K562 (cell line): Measurements from ENCODE around the gene SLC10A1. TPM values are rescaled to one million over a fixed set of nuclear protein-coding genes. Genes with fewer than 3 reads are reported as not detected.

Experiments
- CREB1 ChIP-seq, 2 experiments: sonication (generic) in 1 of 2; formaldehyde crosslinking in 1 of 2; IDR thresholded peaks; 2 replicates each; pipeline versions ENCODE4 v1.6.1 to v1.8.0; 2012 to 2022; ENCODE audit warnings: inconsistent platforms in 1 of 2, mild to moderate bottlenecking in 1 of 2, missing genetic modification reagents in 1 of 2, moderate library complexity in 1 of 2
- GTF2E2 ChIP-seq: fragments of 200-800 bp; sonication (Bioruptor generic); IDR thresholded peaks from 2 replicates; pipeline ENCODE4 v1.6.1; 2016; ENCODE audit warnings: missing genetic modification characterization, missing compliant biosample characterization
- HCFC1 ChIP-seq: IDR thresholded peaks from 2 replicates; pipeline ENCODE4 v1.6.1; 2012; ENCODE audit warnings: low read depth, low read length, improper control_type of control experiment
- MXD1 ChIP-seq: fragments of 250-450 bp; sonication (Bioruptor Pico); IDR thresholded peaks from 2 replicates; pipeline ENCODE4 v1.8.0; 2021; ENCODE audit warnings: borderline replicate concordance, mild to moderate bottlenecking, moderate library complexity; ENCODE audit not compliant: poor library complexity, severe bottlenecking
- NBN ChIP-seq: fragments of 450-650 bp; IDR thresholded peaks from 2 replicates; pipeline ENCODE4 v1.6.1; 2016; ENCODE audit warnings: low read depth, mild to moderate bottlenecking
- NR3C1 ChIP-seq: sonication (generic); formaldehyde crosslinking; IDR thresholded peaks from 2 replicates; pipeline ENCODE4 v1.8.1; 2022; ENCODE audit warnings: missing genetic modification reagents
- POLR3A ChIP-seq: IDR thresholded peaks from 2 replicates; pipeline ENCODE4 v1.6.1; 2011; ENCODE audit warnings: borderline replicate concordance, mild to moderate bottlenecking, moderate library complexity; ENCODE audit not compliant: insufficient read length, insufficient read depth; ENCODE audit errors: extremely low read depth
- STAT5B ChIP-seq: fragments of 250-450 bp; sonication (Bioruptor Pico); IDR thresholded peaks from 2 replicates; pipeline ENCODE4 v1.8.0; 2021; ENCODE audit warnings: mild to moderate bottlenecking, inconsistent platforms
- TCFL5 ChIP-seq: fragments of 250-450 bp; sonication (Bioruptor Pico); conservative IDR thresholded peaks from 2 replicates; pipeline ENCODE4 v1.6.1; 2021; ENCODE audit warnings: mild to moderate bottlenecking, moderate library complexity, matching md5 sums
- ZMIZ1 ChIP-seq, 2 experiments: fragments of 150-350 bp in 1 of 2; IDR thresholded peaks; 2 replicates each; pipeline ENCODE4 v1.6.1; 2012 to 2016; ENCODE audit warnings: low read depth in 2 of 2, low read length in 2 of 2, mild to moderate bottlenecking in 1 of 2, moderate library complexity in 1 of 2
- ZNF239 ChIP-seq: fragments of 250-450 bp; sonication (Bioruptor Pico); IDR thresholded peaks from 2 replicates; pipeline ENCODE4 v1.4.0; 2020; ENCODE audit warnings: mild to moderate bottlenecking
- ZNF444 ChIP-seq: fragments of 250-450 bp; sonication (Bioruptor Pico); IDR thresholded peaks from 2 replicates; pipeline ENCODE4 v1.4.0; 2020; ENCODE audit warnings: mild to moderate bottlenecking, moderate library complexity
- ZNF764 ChIP-seq: fragments of 250-450 bp; sonication (Bioruptor Pico); IDR thresholded peaks from 2 replicates; pipeline ENCODE4 v1.4.0; 2020; ENCODE audit warnings: low read depth, mild to moderate bottlenecking, moderate library complexity
- polyA plus RNA-seq, 8 experiments: library from polyadenylated mRNA; depleted of rRNA in 4 of 8; stranded (reverse) in 5 of 8; unstranded in 3 of 8; fragments of >200 nt; fragmentation: Nextera tagmentation in 2 of 8; fragmentation: Illumina TruSeq in 1 of 8; extraction: Ambion mirVana in 2 of 8; extraction: Trizol in 1 of 8; gene quantifications; 2 replicates each; pipeline versions ENCODE4 v1.2.1 to v1.2.3, GENCODE V29; 2011 to 2014; ENCODE audit warnings: inconsistent platforms in 1 of 8, missing spikeins in 1 of 8
- total RNA-seq, 7 experiments: library from RNA; depleted of rRNA in 6 of 7; stranded (reverse); fragments of >200 nt in 6 of 7; fragmentation: Illumina TruSeq in 2 of 7; extraction: Trizol in 2 of 7; gene quantifications; 2 replicates each; pipeline versions ENCODE4 v1.2.1 to v1.2.3, GENCODE V29; 2011 to 2021; ENCODE audit warnings: low replicate concordance in 1 of 7
- TF ChIP-seq, protein P1 (sequence below): fragments of 450-650 bp; formaldehyde crosslinking; IDR thresholded peaks from 2 replicates; pipeline ENCODE4 v1.4.0; 2020; ENCODE audit warnings: mild to moderate bottlenecking, mixed read lengths
- TF ChIP-seq, protein P2 (sequence below): IDR thresholded peaks from 2 replicates; pipeline ENCODE4 v1.6.1; 2016; ENCODE audit warnings: missing genetic modification characterization, missing compliant biosample characterization

The SLC10A1 gene
- total and polyA plus RNA-seq, 9 of the 15 experiments (the other 6 are each of a cell fraction or from before 2014, with no cell fraction given): not detected

- TF ChIP-seq, protein P1, sequence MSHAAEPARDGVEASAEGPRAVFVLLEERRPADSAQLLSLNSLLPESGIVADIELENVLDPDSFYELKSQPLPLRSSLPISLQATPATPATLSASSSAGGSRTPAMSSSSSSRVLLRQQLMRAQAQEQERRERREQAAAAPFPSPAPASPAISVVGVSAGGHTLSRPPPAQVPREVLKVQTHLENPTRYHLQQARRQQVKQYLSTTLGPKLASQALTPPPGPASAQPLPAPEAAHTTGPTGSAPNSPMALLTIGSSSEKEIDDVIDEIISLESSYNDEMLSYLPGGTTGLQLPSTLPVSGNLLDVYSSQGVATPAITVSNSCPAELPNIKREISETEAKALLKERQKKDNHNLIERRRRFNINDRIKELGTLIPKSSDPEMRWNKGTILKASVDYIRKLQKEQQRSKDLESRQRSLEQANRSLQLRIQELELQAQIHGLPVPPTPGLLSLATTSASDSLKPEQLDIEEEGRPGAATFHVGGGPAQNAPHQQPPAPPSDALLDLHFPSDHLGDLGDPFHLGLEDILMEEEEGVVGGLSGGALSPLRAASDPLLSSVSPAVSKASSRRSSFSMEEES: no peak
- TF ChIP-seq ZNF444: no peak
- TF ChIP-seq, protein P2, sequence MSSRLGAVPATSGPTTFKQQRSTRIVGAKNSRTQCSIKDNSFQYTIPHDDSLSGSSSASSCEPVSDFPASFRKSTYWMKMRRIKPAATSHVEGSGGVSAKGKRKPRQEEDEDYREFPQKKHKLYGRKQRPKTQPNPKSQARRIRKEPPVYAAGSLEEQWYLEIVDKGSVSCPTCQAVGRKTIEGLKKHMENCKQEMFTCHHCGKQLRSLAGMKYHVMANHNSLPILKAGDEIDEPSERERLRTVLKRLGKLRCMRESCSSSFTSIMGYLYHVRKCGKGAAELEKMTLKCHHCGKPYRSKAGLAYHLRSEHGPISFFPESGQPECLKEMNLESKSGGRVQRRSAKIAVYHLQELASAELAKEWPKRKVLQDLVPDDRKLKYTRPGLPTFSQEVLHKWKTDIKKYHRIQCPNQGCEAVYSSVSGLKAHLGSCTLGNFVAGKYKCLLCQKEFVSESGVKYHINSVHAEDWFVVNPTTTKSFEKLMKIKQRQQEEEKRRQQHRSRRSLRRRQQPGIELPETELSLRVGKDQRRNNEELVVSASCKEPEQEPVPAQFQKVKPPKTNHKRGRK (tag): no peak
- TF ChIP-seq TCFL5 (CRISPR knock-in tag): no peak
- TF ChIP-seq GTF2E2: peak; percentile 87; the same call in 1 of the 2 replicates
- TF ChIP-seq STAT5B (CRISPR knock-in tag): no peak
- peak; percentile 88 for TF ChIP-seq CREB1 (IDR thresholded peaks at IDR 0.05)
- TF ChIP-seq CREB1 (CRISPR knock-in tag; IDR thresholded peaks at IDR 0.05): peak; percentile 96
- TF ChIP-seq MXD1 (CRISPR knock-in tag): no peak
- no peak for TF ChIP-seq ZNF239
- peak; percentile 58; the same call in 1 of the 2 replicates for TF ChIP-seq NBN
- TF ChIP-seq NR3C1 (CRISPR knock-in tag): no peak
- 0 out of 4 replicates have a peak, but pooled peaks of 1 of the 2 experiments have one; percentile 55 for TF ChIP-seq ZMIZ1 (IDR thresholded peaks at IDR 0.05; ENCODE audit: low read depth in 2 of 2, low read length in 2 of 2)
- peak; percentile 66 for TF ChIP-seq HCFC1
- no peak for TF ChIP-seq POLR3A
- no peak for TF ChIP-seq ZNF764 (CRISPR knock-in tag)
Measured at GRCh38 chr14:69766984-69767368, 30.1 kb downstream of the SLC10A1 start, which contains the start of gene SRSF5 (continued).
